Loucy (cell line): ENCODE results near the gene BRIX1.

Source experiments
- H2AFZ ChIP-seq: fragments of 200-600 bp; sonication (generic); 2 replicates; pipeline ENCODE4 v1.6.0; 2016; ENCODE audit warnings: antibody characterized with exemption, mild to moderate bottlenecking, low read length, moderate library complexity
- H3F3A ChIP-seq: fragments of 200-600 bp; 2 replicates; pipeline ENCODE4 v1.6.0; 2016; ENCODE audit warnings: antibody characterized with exemption, low read depth, mild to moderate bottlenecking
- H3K27me3 ChIP-seq: fragments of 200-600 bp; sonication (generic); 2 replicates; pipeline ENCODE4 v1.6.1; 2014; ENCODE audit warnings: low read length, mild to moderate bottlenecking; ENCODE audit not compliant: insufficient read depth, poor library complexity, severe bottlenecking
- H3K36me3 ChIP-seq: fragments of 200-600 bp; sonication (generic); 2 replicates; pipeline ENCODE4 v1.6.1; 2016; ENCODE audit warnings: low read length; ENCODE audit not compliant: insufficient read depth
- H3K4me1 ChIP-seq: fragments of 200-600 bp; sonication (generic); 2 replicates; pipeline ENCODE4 v1.5.1; 2014; ENCODE audit warnings: low read length, mild to moderate bottlenecking; ENCODE audit not compliant: insufficient read depth, poor library complexity, severe bottlenecking
- H3K4me2 ChIP-seq: fragments of 200-600 bp; sonication (generic); 2 replicates; pipeline ENCODE4 v1.6.0; 2014; ENCODE audit warnings: antibody characterized with exemption, low read length, low read depth, mild to moderate bottlenecking; ENCODE audit not compliant: poor library complexity, severe bottlenecking
- H3K4me3 ChIP-seq: fragments of 200-600 bp; sonication (generic); 2 replicates; pipeline ENCODE4 v1.5.1; 2014; ENCODE audit warnings: low read length, mild to moderate bottlenecking, mixed read lengths; ENCODE audit not compliant: poor library complexity, severe bottlenecking
- H3K79me2 ChIP-seq: fragments of 200-600 bp; sonication (generic); 2 replicates; pipeline ENCODE4 v1.6.1; 2014; ENCODE audit warnings: low read length; ENCODE audit not compliant: insufficient read depth
- H3K9ac ChIP-seq: fragments of 200-600 bp; sonication (generic); 2 replicates; pipeline ENCODE4 v1.6.0; 2014; ENCODE audit warnings: mild to moderate bottlenecking, low read depth, low read length, moderate library complexity; ENCODE audit not compliant: poor library complexity, severe bottlenecking
- H3K9me2 ChIP-seq: fragments of 200-600 bp; sonication (generic); replicated peaks from 2 replicates; pipeline ENCODE4 v1.6.1; 2016; ENCODE audit warnings: low read depth, low read length, mixed read lengths
- H3K9me3 ChIP-seq: fragments of 200-600 bp; sonication (generic); 2 replicates; pipeline ENCODE4 v1.6.1; 2014; ENCODE audit warnings: mild to moderate bottlenecking, antibody characterized with exemption, low read length, low read depth; ENCODE audit not compliant: insufficient read depth
- H4K20me1 ChIP-seq: fragments of 200-600 bp; sonication (generic); 2 replicates; pipeline ENCODE4 v1.6.0; 2014; ENCODE audit warnings: antibody characterized with exemption, low read length, mild to moderate bottlenecking; ENCODE audit not compliant: insufficient read depth, poor library complexity, severe bottlenecking
- CTCF ChIP-seq: fragments of 200-600 bp; sonication (generic); conservative IDR thresholded peaks from 2 replicates; pipeline ENCODE4 v1.5.1; 2014; ENCODE audit warnings: mild to moderate bottlenecking, antibody characterized with exemption, low read length
- EZH2phosphoT487 ChIP-seq: fragments of 200-600 bp; IDR thresholded peaks from 2 replicates; pipeline ENCODE4 v1.6.1; 2018; ENCODE audit warnings: antibody characterized with exemption, mild to moderate bottlenecking, moderate library complexity, borderline replicate concordance

Gene BRIX1

GRCh38 chr5:34914671-34915138 is 806 bp upstream of the BRIX1 start:
- Histone ChIP-seq H3K27me3 (no peaks in the 10 kb centered on the region), H3K4me3 (peak overlapping the region; percentile 97), H3K9me3 (no peaks in the 10 kb centered on the region), H2AFZ (peak overlapping the region; percentile 93), H3F3A (no peaks in the 10 kb centered on the region), H3K36me3 (peaks cover 19% of the 10 kb centered on the region), H3K9ac (peak overlapping the region; percentile 91), H3K79me2 (peaks cover 88% of the 10 kb centered on the region), H3K9me2 (no peaks in the 10 kb centered on the region), H3K4me1 (peaks cover 40% of the 10 kb centered on the region), H4K20me1 (peaks cover 54% of the 10 kb centered on the region), H3K4me2 (peak overlapping the region; percentile 82)
- no peak for TF ChIP-seq CTCF
- no peak for TF ChIP-seq EZH2phosphoT487

GRCh38 chr5:34915856-34916192 is 313 bp downstream of the BRIX1 start:
- Histone ChIP-seq H4K20me1 (peaks cover 61% of the 10 kb centered on the region), H3K4me2 (peak overlapping the region; percentile 99), H2AFZ (peak overlapping the region; percentile 70), H3F3A (no peaks in the 10 kb centered on the region), H3K9me3 (no peaks in the 10 kb centered on the region), H3K27me3 (no peaks in the 10 kb centered on the region), H3K9ac (peak overlapping the region; percentile 91), H3K4me3 (peak overlapping the region; percentile 97), H3K36me3 (peaks cover 28% of the 10 kb centered on the region), H3K4me1 (peaks cover 46% of the 10 kb centered on the region), H3K9me2 (no peaks in the 10 kb centered on the region), H3K79me2 (peaks cover 95% of the 10 kb centered on the region)
- TF ChIP-seq CTCF = no peak
- no peak for TF ChIP-seq EZH2phosphoT487

- Histone ChIP-seq H3K9ac (peak overlapping the region; percentile 91), H4K20me1 (peaks cover 61% of the 10 kb centered on the region), H3K9me2 (no peaks in the 10 kb centered on the region), H2AFZ (no peak overlapping the region), H3K27me3 (no peaks in the 10 kb centered on the region), H3K9me3 (no peaks in the 10 kb centered on the region), H3K4me1 (peaks cover 51% of the 10 kb centered on the region), H3K4me2 (peak overlapping the region; percentile 99), H3K79me2 (peaks cover 95% of the 10 kb centered on the region), H3K4me3 (peak overlapping the region; percentile 97), H3K36me3 (peaks cover 28% of the 10 kb centered on the region), H3F3A (no peaks in the 10 kb centered on the region)
- TF ChIP-seq CTCF = no peak
- no peak for TF ChIP-seq EZH2phosphoT487
Measured at GRCh38 chr5:34916518-34916917, 1.0 kb downstream of the BRIX1 start.
